PFSK-1 (cell line): Measurements from ENCODE around the gene MMP20.

ENCODE experiments used
- FOXP2 ChIP-seq: optimal IDR thresholded peaks from 2 replicates; pipeline ENCODE3; 2011; ENCODE audit warnings: borderline replicate concordance, control low read depth, inconsistent platforms; ENCODE audit not compliant: insufficient read depth; ENCODE audit errors: extremely low read length, extremely low read depth
- POLR2AphosphoS5 ChIP-seq: IDR thresholded peaks from 2 replicates; pipeline ENCODE4 v1.6.1; 2012; ENCODE audit warnings: low read depth, mild to moderate bottlenecking, control low read depth, low read length, moderate library complexity
- REST ChIP-seq, 2 experiments: IDR thresholded peaks; 2 replicates each; pipeline versions ENCODE4 v1.6.1 to v1.8.0; 2011 to 2012; ENCODE audit warnings: low read depth in 2 of 2, low read length in 2 of 2, control low read depth in 1 of 2, inconsistent platforms in 1 of 2, mild to moderate bottlenecking in 1 of 2, moderate library complexity in 1 of 2; ENCODE audit not compliant: insufficient read depth in 1 of 2
- SIN3A ChIP-seq: IDR thresholded peaks from 2 replicates; pipeline ENCODE4 v1.6.1; 2012; ENCODE audit warnings: mild to moderate bottlenecking, low read length, moderate library complexity, borderline replicate concordance; ENCODE audit not compliant: insufficient read depth
- TAF1 ChIP-seq: IDR thresholded peaks from 2 replicates; pipeline ENCODE4 v1.6.1; 2012; ENCODE audit warnings: low read length, control low read depth, borderline replicate concordance; ENCODE audit not compliant: insufficient read depth

GRCh38 chr11:102603091-102603490, 22.0 kb downstream of the MMP20 start:
- TF ChIP-seq REST (IDR thresholded peaks at IDR 0.05; ENCODE audit: insufficient read depth in 1 of 2, low read depth in 2 of 2, low read length in 2 of 2) (peak in 1 of 2 experiments; percentile 29; a peak in 1 of 4 replicates), FOXP2 (no peak), TAF1 (no peak), POLR2AphosphoS5 (no peak), SIN3A (no peak)
